ENCODE data around the gene CSNK1G2.

- TF ChIP-seq, protein P1, sequence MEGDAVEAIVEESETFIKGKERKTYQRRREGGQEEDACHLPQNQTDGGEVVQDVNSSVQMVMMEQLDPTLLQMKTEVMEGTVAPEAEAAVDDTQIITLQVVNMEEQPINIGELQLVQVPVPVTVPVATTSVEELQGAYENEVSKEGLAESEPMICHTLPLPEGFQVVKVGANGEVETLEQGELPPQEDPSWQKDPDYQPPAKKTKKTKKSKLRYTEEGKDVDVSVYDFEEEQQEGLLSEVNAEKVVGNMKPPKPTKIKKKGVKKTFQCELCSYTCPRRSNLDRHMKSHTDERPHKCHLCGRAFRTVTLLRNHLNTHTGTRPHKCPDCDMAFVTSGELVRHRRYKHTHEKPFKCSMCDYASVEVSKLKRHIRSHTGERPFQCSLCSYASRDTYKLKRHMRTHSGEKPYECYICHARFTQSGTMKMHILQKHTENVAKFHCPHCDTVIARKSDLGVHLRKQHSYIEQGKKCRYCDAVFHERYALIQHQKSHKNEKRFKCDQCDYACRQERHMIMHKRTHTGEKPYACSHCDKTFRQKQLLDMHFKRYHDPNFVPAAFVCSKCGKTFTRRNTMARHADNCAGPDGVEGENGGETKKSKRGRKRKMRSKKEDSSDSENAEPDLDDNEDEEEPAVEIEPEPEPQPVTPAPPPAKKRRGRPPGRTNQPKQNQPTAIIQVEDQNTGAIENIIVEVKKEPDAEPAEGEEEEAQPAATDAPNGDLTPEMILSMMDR (IDR thresholded peaks at IDR 0.05), result no peak
- no peak for TF ChIP-seq POLR2A (IDR thresholded peaks at IDR 0.05)
These were observed 4.1 kb downstream of the CSNK1G2 start for GRCh38 chr19:1944916-1945561.
